Fibroblast of skin of left biceps (primary cell): ENCODE results near the gene WDR37.
"Not testable (repeated sequence)": the region's sequence is repeated elsewhere in the genome, so short reads cannot be mapped to it uniquely, and the experiment has no call there.

Experiments used
- DNase-seq, 2 experiments: peaks; one replicate each; pipeline ENCODE4 v3.0.0-alpha.2; 2013; ENCODE audit warnings: low read depth in 2 of 2

The WDR37 gene

GRCh38 chr10:1153805-1154351 lies 97.7 kb downstream of the WDR37 start:
- DNase-seq, result no peak

GRCh38 chr10:1154531-1155295 lies 98.5 kb downstream of the WDR37 start:
- no peak for DNase-seq

- DNase-seq, result no peak
Measured at GRCh38 chr10:1155791-1156615, 99.8 kb downstream of the WDR37 start.

- no peak for DNase-seq
Measured at GRCh38 chr10:1156616-1156886, 100.4 kb downstream of the WDR37 start.

GRCh38 chr10:1156921-1157614 lies 100.9 kb downstream of the WDR37 start:
- DNase-seq, result no peak

- no peak for DNase-seq
Measured at GRCh38 chr10:1157615-1157933, 101.4 kb downstream of the WDR37 start.

- DNase-seq, result no peak
Measured at GRCh38 chr10:1158066-1158465, 101.9 kb downstream of the WDR37 start.

GRCh38 chr10:1158536-1158935 lies 102.4 kb downstream of the WDR37 start:
- DNase-seq, result not testable (repeated sequence)

- DNase-seq, result no peak
Measured at GRCh38 chr10:1159131-1160061, 103.2 kb downstream of the WDR37 start.

- DNase-seq, result no peak
Measured at GRCh38 chr10:1160561-1161314, 104.6 kb downstream of the WDR37 start.

- not testable (repeated sequence) for DNase-seq
Measured at GRCh38 chr10:1161315-1161673, 105.1 kb downstream of the WDR37 start.

GRCh38 chr10:1162481-1163203 lies 106.5 kb downstream of the WDR37 start:
- DNase-seq, result no peak

- no peak for DNase-seq
Measured at GRCh38 chr10:1163204-1163660, 107.0 kb downstream of the WDR37 start.

- no peak for DNase-seq
Measured at GRCh38 chr10:1163831-1164230, 107.6 kb downstream of the WDR37 start.

GRCh38 chr10:1166101-1166827 lies 110.1 kb downstream of the WDR37 start:
- DNase-seq, result no peak

- no peak for DNase-seq
Measured at GRCh38 chr10:1166828-1167275, 110.7 kb downstream of the WDR37 start.

GRCh38 chr10:1168763-1169162 lies 112.6 kb downstream of the WDR37 start:
- no peak for DNase-seq

GRCh38 chr10:1169186-1169885 lies 113.2 kb downstream of the WDR37 start:
- DNase-seq, result no peak
